HEK293 (cell line): Measurements from ENCODE around the gene MAPKAP1.

Experiments used
- BCL11B ChIP-seq: fragments of 450-650 bp; formaldehyde crosslinking; IDR thresholded peaks from 2 replicates; pipeline ENCODE4 v1.5.1; 2016; ENCODE audit warnings: low read depth, missing biosample characterization, missing genetic modification characterization
- GLI4 ChIP-seq: fragments of 450-650 bp; formaldehyde crosslinking; IDR thresholded peaks from 2 replicates; pipeline ENCODE4 v1.5.1; 2016; ENCODE audit warnings: missing biosample characterization, missing genetic modification characterization
- IKZF3 ChIP-seq: fragments of 450-650 bp; IDR thresholded peaks from 2 replicates; pipeline ENCODE4 v1.5.0; 2018; ENCODE audit warnings: missing biosample characterization, mild to moderate bottlenecking, missing genetic modification characterization, moderate library complexity
- KLF9 ChIP-seq: fragments of 450-650 bp; formaldehyde crosslinking; IDR thresholded peaks from 2 replicates; pipeline ENCODE4 v1.5.1; 2016; ENCODE audit warnings: missing biosample characterization, missing genetic modification characterization, low read depth
- OSR2 ChIP-seq: fragments of 450-650 bp; formaldehyde crosslinking; IDR thresholded peaks from 2 replicates; pipeline ENCODE4 v1.5.1; 2016; ENCODE audit warnings: missing biosample characterization, missing genetic modification characterization
- SCRT1 ChIP-seq: fragments of 450-650 bp; formaldehyde crosslinking; IDR thresholded peaks from 2 replicates; pipeline ENCODE4 v1.5.1; 2016; ENCODE audit warnings: missing biosample characterization, missing genetic modification characterization, borderline replicate concordance
- ZBTB48 ChIP-seq: fragments of 450-650 bp; formaldehyde crosslinking; IDR thresholded peaks from 2 replicates; pipeline ENCODE4 v1.5.1; 2016; ENCODE audit warnings: missing biosample characterization, missing genetic modification characterization
- ZBTB8A ChIP-seq: fragments of 450-650 bp; formaldehyde crosslinking; IDR thresholded peaks from 2 replicates; pipeline ENCODE4 v1.5.1; 2016; ENCODE audit warnings: missing biosample characterization, missing genetic modification characterization
- ZEB2 ChIP-seq: fragments of 450-650 bp; formaldehyde crosslinking; IDR thresholded peaks from 2 replicates; pipeline ENCODE4 v1.5.1; 2016; ENCODE audit warnings: missing biosample characterization, missing genetic modification characterization
- ZFP3 ChIP-seq: fragments of 450-650 bp; formaldehyde crosslinking; IDR thresholded peaks from 2 replicates; pipeline ENCODE4 v1.5.1; 2016; ENCODE audit warnings: low read depth, missing biosample characterization, missing genetic modification characterization
- ZNF133 ChIP-seq: fragments of 450-650 bp; formaldehyde crosslinking; IDR thresholded peaks from 2 replicates; pipeline ENCODE4 v1.5.1; 2016; ENCODE audit warnings: missing biosample characterization, missing genetic modification characterization
- ZNF140 ChIP-seq: fragments of 450-650 bp; formaldehyde crosslinking; IDR thresholded peaks from 2 replicates; pipeline ENCODE4 v1.5.1; 2016; ENCODE audit warnings: missing biosample characterization, missing genetic modification characterization
- ZNF23 ChIP-seq: fragments of 450-650 bp; formaldehyde crosslinking; IDR thresholded peaks from 2 replicates; pipeline ENCODE4 v1.5.1; 2016; ENCODE audit warnings: missing biosample characterization, missing genetic modification characterization, borderline replicate concordance
- ZNF302 ChIP-seq: fragments of 450-650 bp; formaldehyde crosslinking; IDR thresholded peaks from 2 replicates; pipeline ENCODE4 v1.5.1; 2016; ENCODE audit warnings: missing biosample characterization, missing genetic modification characterization, low read depth
- ZNF341 ChIP-seq: fragments of 450-650 bp; formaldehyde crosslinking; IDR thresholded peaks from 2 replicates; pipeline ENCODE4; 2016; ENCODE audit warnings: low read depth, missing biosample characterization, missing genetic modification characterization
- ZNF48 ChIP-seq: fragments of 450-650 bp; formaldehyde crosslinking; IDR thresholded peaks from 2 replicates; pipeline ENCODE4 v1.5.1; 2016; ENCODE audit warnings: missing biosample characterization, missing genetic modification characterization
- ZNF518A ChIP-seq: fragments of 450-650 bp; formaldehyde crosslinking; conservative IDR thresholded peaks from 2 replicates; pipeline ENCODE4 v1.5.1; 2016; ENCODE audit warnings: low read depth, missing biosample characterization, missing genetic modification characterization
- ZNF529 ChIP-seq: fragments of 450-650 bp; formaldehyde crosslinking; IDR thresholded peaks from 2 replicates; pipeline ENCODE4 v1.5.1; 2017; ENCODE audit warnings: missing genetic modification characterization, missing biosample characterization; ENCODE audit not compliant: insufficient replicate concordance
- ZNF555 ChIP-seq: fragments of 450-650 bp; formaldehyde crosslinking; conservative IDR thresholded peaks from 2 replicates; pipeline ENCODE4 v1.5.1; 2017; ENCODE audit warnings: missing biosample characterization, mild to moderate bottlenecking, missing genetic modification characterization, inconsistent platforms
- ZNF610 ChIP-seq: fragments of 450-650 bp; formaldehyde crosslinking; IDR thresholded peaks from 2 replicates; pipeline ENCODE4 v1.5.1; 2016; ENCODE audit warnings: missing biosample characterization, missing genetic modification characterization, borderline replicate concordance
- ZNF701 ChIP-seq: fragments of 450-650 bp; formaldehyde crosslinking; IDR thresholded peaks from 2 replicates; pipeline ENCODE4 v1.5.1; 2016; ENCODE audit warnings: missing biosample characterization, missing genetic modification characterization
- ZNF791 ChIP-seq: fragments of 450-650 bp; formaldehyde crosslinking; IDR thresholded peaks from 2 replicates; pipeline ENCODE4 v1.5.1; 2016; ENCODE audit warnings: missing biosample characterization, missing genetic modification characterization
- ZSCAN23 ChIP-seq: fragments of 450-650 bp; formaldehyde crosslinking; IDR thresholded peaks from 2 replicates; pipeline ENCODE4 v1.5.1; 2016; ENCODE audit warnings: missing biosample characterization, missing genetic modification characterization
- ZSCAN30 ChIP-seq: fragments of 450-650 bp; IDR thresholded peaks from 2 replicates; pipeline ENCODE4 v1.5.1; 2018; ENCODE audit warnings: missing biosample characterization, mild to moderate bottlenecking, missing genetic modification characterization, moderate library complexity
- TF ChIP-seq, protein P1 (sequence below): fragments of 450-650 bp; formaldehyde crosslinking; IDR thresholded peaks from 2 replicates; pipeline ENCODE4 v1.5.1; 2016; ENCODE audit warnings: missing biosample characterization, missing genetic modification characterization
- TF ChIP-seq, protein P2 (sequence below): fragments of 450-650 bp; IDR thresholded peaks from 2 replicates; pipeline ENCODE4 v1.5.1; 2018; ENCODE audit warnings: missing biosample characterization, missing genetic modification characterization
- TF ChIP-seq, protein P3 (sequence below): fragments of 450-650 bp; formaldehyde crosslinking; conservative IDR thresholded peaks from 2 replicates; pipeline ENCODE4 v1.5.1; 2016; ENCODE audit warnings: low read depth, missing biosample characterization, missing genetic modification characterization
- TF ChIP-seq, protein P4 (sequence below): fragments of 450-650 bp; formaldehyde crosslinking; IDR thresholded peaks from 2 replicates; pipeline ENCODE4 v1.5.1; 2016; ENCODE audit warnings: missing biosample characterization, missing genetic modification characterization

The MAPKAP1 gene

DNA sequence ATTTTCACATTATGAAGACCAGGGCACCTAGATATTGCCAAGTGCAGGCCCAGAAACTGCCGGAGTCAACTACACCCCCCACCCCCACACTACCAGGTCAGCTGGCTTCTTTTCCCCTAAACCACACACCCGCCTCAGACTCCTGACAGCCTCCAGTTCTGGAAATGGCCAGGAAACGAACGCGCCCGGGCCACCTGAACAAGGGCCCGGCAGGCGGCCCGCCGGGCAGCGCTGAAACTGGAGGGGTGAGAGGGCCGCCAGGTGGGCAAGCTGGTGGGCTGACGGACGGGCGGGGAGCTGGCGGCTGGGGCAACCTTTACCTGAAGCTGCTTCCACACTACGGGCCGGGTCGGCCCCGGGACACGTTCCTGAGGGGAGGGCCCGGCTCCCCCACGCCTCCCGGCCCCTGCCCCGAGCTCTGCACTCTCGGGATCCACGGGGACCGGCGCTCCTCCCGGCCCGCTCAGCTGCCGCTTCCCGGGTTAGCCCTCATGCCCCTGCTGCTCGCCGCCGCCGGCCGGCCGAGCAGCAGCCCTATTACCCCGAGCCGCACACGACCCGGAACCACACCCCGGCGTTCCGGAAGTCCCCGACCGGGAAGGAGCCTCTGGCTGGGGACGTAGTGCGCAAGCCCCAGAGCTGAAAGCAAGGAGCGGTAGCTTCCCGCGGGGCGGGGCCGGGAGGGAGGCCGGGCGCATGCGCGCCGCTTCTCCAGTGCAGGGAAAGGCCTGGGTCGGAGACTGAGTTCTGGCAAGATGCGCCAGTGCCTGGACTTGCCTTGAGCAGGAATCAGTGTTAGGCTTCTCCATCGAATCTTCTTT is at the start of gene MAPKAP1 (continued):
- TF ChIP-seq ZSCAN30, result 0 out of 2 replicates have a peak, but pooled peaks have one; percentile 29
- TF ChIP-seq ZFP3 (tag by site-specific recombination), result no peak
- TF ChIP-seq BCL11B (tag by site-specific recombination), result no peak
- TF ChIP-seq, protein P1, sequence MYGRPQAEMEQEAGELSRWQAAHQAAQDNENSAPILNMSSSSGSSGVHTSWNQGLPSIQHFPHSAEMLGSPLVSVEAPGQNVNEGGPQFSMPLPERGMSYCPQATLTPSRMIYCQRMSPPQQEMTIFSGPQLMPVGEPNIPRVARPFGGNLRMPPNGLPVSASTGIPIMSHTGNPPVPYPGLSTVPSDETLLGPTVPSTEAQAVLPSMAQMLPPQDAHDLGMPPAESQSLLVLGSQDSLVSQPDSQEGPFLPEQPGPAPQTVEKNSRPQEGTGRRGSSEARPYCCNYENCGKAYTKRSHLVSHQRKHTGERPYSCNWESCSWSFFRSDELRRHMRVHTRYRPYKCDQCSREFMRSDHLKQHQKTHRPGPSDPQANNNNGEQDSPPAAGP (tag by site-specific recombination), result peak; percentile 32; the same call in 1 of the 2 replicates
- TF ChIP-seq, protein P2, sequence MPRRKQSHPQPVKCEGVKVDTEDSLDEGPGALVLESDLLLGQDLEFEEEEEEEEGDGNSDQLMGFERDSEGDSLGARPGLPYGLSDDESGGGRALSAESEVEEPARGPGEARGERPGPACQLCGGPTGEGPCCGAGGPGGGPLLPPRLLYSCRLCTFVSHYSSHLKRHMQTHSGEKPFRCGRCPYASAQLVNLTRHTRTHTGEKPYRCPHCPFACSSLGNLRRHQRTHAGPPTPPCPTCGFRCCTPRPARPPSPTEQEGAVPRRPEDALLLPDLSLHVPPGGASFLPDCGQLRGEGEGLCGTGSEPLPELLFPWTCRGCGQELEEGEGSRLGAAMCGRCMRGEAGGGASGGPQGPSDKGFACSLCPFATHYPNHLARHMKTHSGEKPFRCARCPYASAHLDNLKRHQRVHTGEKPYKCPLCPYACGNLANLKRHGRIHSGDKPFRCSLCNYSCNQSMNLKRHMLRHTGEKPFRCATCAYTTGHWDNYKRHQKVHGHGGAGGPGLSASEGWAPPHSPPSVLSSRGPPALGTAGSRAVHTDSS (tag by site-specific recombination), result no peak
- no peak; the same call in 1 of the 2 replicates for TF ChIP-seq ZBTB48 (tag by site-specific recombination)
- no peak for TF ChIP-seq ZNF302
- no peak for TF ChIP-seq ZNF791
- no peak for TF ChIP-seq SCRT1
- TF ChIP-seq IKZF3 (tag by site-specific recombination), result no peak
- no peak for TF ChIP-seq OSR2 (tag by site-specific recombination)
- TF ChIP-seq ZNF555, result no peak
- no peak for TF ChIP-seq ZNF701 (tag by site-specific recombination)
- TF ChIP-seq ZNF48 (tag by site-specific recombination), result no peak
- TF ChIP-seq ZSCAN23 (tag by site-specific recombination), result no peak
- peak; percentile 86; the same call in 1 of the 2 replicates for TF ChIP-seq ZNF610 (tag by site-specific recombination)
- no peak for TF ChIP-seq ZNF133 (tag by site-specific recombination)
- TF ChIP-seq ZBTB8A (tag by site-specific recombination), result peak; percentile 41
- peak; percentile 55; the same call in 1 of the 2 replicates for TF ChIP-seq ZEB2 (tag by site-specific recombination)
- peak; percentile 56; the same call in 1 of the 2 replicates for TF ChIP-seq KLF9 (tag by site-specific recombination)
- no peak for TF ChIP-seq ZNF529
- TF ChIP-seq, protein P3, sequence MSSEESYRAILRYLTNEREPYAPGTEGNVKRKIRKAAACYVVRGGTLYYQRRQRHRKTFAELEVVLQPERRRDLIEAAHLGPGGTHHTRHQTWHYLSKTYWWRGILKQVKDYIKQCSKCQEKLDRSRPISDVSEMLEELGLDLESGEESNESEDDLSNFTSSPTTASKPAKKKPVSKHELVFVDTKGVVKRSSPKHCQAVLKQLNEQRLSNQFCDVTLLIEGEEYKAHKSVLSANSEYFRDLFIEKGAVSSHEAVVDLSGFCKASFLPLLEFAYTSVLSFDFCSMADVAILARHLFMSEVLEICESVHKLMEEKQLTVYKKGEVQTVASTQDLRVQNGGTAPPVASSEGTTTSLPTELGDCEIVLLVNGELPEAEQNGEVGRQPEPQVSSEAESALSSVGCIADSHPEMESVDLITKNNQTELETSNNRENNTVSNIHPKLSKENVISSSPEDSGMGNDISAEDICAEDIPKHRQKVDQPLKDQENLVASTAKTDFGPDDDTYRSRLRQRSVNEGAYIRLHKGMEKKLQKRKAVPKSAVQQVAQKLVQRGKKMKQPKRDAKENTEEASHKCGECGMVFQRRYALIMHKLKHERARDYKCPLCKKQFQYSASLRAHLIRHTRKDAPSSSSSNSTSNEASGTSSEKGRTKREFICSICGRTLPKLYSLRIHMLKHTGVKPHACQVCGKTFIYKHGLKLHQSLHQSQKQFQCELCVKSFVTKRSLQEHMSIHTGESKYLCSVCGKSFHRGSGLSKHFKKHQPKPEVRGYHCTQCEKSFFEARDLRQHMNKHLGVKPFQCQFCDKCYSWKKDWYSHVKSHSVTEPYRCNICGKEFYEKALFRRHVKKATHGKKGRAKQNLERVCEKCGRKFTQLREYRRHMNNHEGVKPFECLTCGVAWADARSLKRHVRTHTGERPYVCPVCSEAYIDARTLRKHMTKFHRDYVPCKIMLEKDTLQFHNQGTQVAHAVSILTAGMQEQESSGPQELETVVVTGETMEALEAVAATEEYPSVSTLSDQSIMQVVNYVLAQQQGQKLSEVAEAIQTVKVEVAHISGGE (tag by site-specific recombination), result peak; percentile 93
- no peak for TF ChIP-seq ZNF341 (tag by site-specific recombination)
- no peak for TF ChIP-seq ZNF23 (tag by site-specific recombination)
- no peak for TF ChIP-seq GLI4 (tag by site-specific recombination)
- TF ChIP-seq ZNF518A (tag by site-specific recombination), result peak; percentile 97
- TF ChIP-seq, protein P4, sequence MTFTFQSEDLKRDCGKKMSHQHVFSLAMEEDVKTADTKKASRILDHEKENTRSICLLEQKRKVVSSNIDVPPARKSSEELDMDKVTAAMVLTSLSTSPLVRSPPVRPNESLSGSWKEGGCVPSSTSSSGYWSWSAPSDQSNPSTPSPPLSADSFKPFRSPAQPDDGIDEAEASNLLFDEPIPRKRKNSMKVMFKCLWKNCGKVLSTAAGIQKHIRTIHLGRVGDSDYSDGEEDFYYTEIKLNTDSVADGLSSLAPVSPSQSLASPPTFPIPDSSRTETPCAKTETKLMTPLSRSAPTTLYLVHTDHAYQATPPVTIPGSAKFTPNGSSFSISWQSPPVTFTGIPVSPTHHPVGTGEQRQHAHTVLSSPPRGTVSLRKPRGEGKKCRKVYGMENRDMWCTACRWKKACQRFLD (tag by site-specific recombination), result peak; percentile 88; the same call in 1 of the 2 replicates
- no peak for TF ChIP-seq ZNF140
